Glomerular endothelial cell (primary cell): ENCODE measurements around the gene CHIT1. TPM values are rescaled to one million over a fixed set of nuclear protein-coding genes. Genes with fewer than 3 reads are reported as not detected.

ENCODE experiments used
- DNase-seq: peaks from one replicate; pipeline ENCODE4 v3.0.0-alpha.2; 2011; ENCODE audit warnings: low read depth, low spot score; ENCODE audit errors: extremely low read depth
- total RNA-seq: library from RNA; depleted of rRNA; stranded (reverse); fragments of >200 nt; gene quantifications from 2 replicates; pipeline ENCODE4 v1.2.3, GENCODE V29; 2015

The CHIT1 gene
- not detected in 2 replicates for total RNA-seq

GRCh38 chr1:203229471-203230135 lies at the start of gene CHIT1:
TSS of gene CHIT1 (minus strand) at chr1:203229673. CDS start at chr1:203229636, 37 bp downstream.
- no peak for DNase-seq

- no peak for DNase-seq
These were observed 49.5 kb upstream of the CHIT1 start for GRCh38 chr1:203278885-203279406.

GRCh38 chr1:203278082-203278884 lies 48.8 kb upstream of the CHIT1 start:
- no peak for DNase-seq

GRCh38 chr1:203276916-203277545 lies 47.6 kb upstream of the CHIT1 start:
- DNase-seq: no peak

- no peak for DNase-seq
These were observed 46.9 kb upstream of the CHIT1 start for GRCh38 chr1:203276408-203276807.

- DNase-seq: no peak
These were observed 46.3 kb upstream of the CHIT1 start for GRCh38 chr1:203275656-203276272.

GRCh38 chr1:203274603-203275381 lies 45.3 kb upstream of the CHIT1 start:
- no peak for DNase-seq

- DNase-seq: no peak
These were observed 44.6 kb upstream of the CHIT1 start for GRCh38 chr1:203273869-203274602.

- peak; percentile 34 for DNase-seq
These were observed 43.9 kb upstream of the CHIT1 start for GRCh38 chr1:203273206-203273868.

- DNase-seq: no peak
These were observed 43.2 kb upstream of the CHIT1 start for GRCh38 chr1:203272633-203273205.

GRCh38 chr1:203271962-203272632 lies 42.6 kb upstream of the CHIT1 start:
- no peak for DNase-seq

GRCh38 chr1:203271018-203271743 lies 41.7 kb upstream of the CHIT1 start:
- no peak for DNase-seq

- DNase-seq: no peak
These were observed 41.0 kb upstream of the CHIT1 start for GRCh38 chr1:203270448-203270847.

- no peak for DNase-seq
These were observed 40.2 kb upstream of the CHIT1 start for GRCh38 chr1:203269654-203270020.

GRCh38 chr1:203268901-203269653 lies 39.6 kb upstream of the CHIT1 start:
- DNase-seq: no peak

- no peak for DNase-seq
These were observed 38.4 kb upstream of the CHIT1 start for GRCh38 chr1:203267912-203268311.

GRCh38 chr1:203267347-203267846 lies 37.9 kb upstream of the CHIT1 start:
- DNase-seq: peak; percentile 60
